H9 (cell line): ENCODE data around the gene NCOA1. TPM values are rescaled to one million over a fixed set of nuclear protein-coding genes. Genes with fewer than 3 reads are reported as not detected.

Experiments
- DNase-seq: peaks from one replicate; pipeline ENCODE4 v3.0.0-alpha.2; 2017
- H2AFZ ChIP-seq: one replicate; pipeline ENCODE4 v1.6.1; 2013; ENCODE audit warnings: mild to moderate bottlenecking, low read length, control low read depth, moderate library complexity
- H2AK5ac ChIP-seq: 2 replicates; pipeline ENCODE4 v1.6.1; 2013; ENCODE audit warnings: low read length, control low read depth, mixed read lengths; ENCODE audit not compliant: insufficient read length
- H2BK120ac ChIP-seq: one replicate; pipeline ENCODE4 v1.6.1; 2013; ENCODE audit warnings: low read depth, mild to moderate bottlenecking, low read length, control low read depth, inconsistent platforms; ENCODE audit not compliant: poor library complexity, severe bottlenecking
- H2BK12ac ChIP-seq: 2 replicates; pipeline ENCODE4 v1.6.1; 2013; ENCODE audit warnings: low read length, control low read depth, mixed read lengths, low read depth; ENCODE audit not compliant: insufficient read length
- H2BK15ac ChIP-seq: 2 replicates; pipeline ENCODE4 v1.6.1; 2013; ENCODE audit warnings: low read depth, low read length, control low read depth
- H2BK20ac ChIP-seq: one replicate; pipeline ENCODE4 v1.6.1; 2013; ENCODE audit warnings: low read depth, mild to moderate bottlenecking, low read length, control low read depth, inconsistent platforms; ENCODE audit not compliant: poor library complexity, severe bottlenecking
- H2BK5ac ChIP-seq: 2 replicates; pipeline ENCODE4 v1.6.1; 2013; ENCODE audit warnings: low read length, control low read depth, mixed read lengths; ENCODE audit not compliant: insufficient read length
- H3K14ac ChIP-seq: 2 replicates; pipeline ENCODE4 v1.6.1; 2013; ENCODE audit warnings: low read length, control low read depth; ENCODE audit not compliant: insufficient read depth
- H3K18ac ChIP-seq: 2 replicates; pipeline ENCODE4 v1.6.1; 2013; ENCODE audit warnings: low read depth, mild to moderate bottlenecking, mixed read lengths, low read length, control low read depth; ENCODE audit not compliant: insufficient read length
- H3K23ac ChIP-seq: 2 replicates; pipeline ENCODE4 v1.6.1; 2013; ENCODE audit warnings: low read length, control low read depth, mixed read lengths, low read depth; ENCODE audit not compliant: insufficient read length
- H3K23me2 ChIP-seq: 2 replicates; pipeline ENCODE4 v1.6.1; 2013; ENCODE audit warnings: low read depth, mild to moderate bottlenecking, mixed read lengths, low read length, control low read depth; ENCODE audit not compliant: insufficient read length, poor library complexity, severe bottlenecking
- H3K27ac ChIP-seq: 2 replicates; pipeline ENCODE4 v1.5.1; 2013; ENCODE audit warnings: low read length, control low read depth, mixed read lengths, low read depth; ENCODE audit not compliant: insufficient read length
- H3K27me3 ChIP-seq: 2 replicates; pipeline ENCODE4 v1.6.1; 2013; ENCODE audit warnings: low read length, control low read depth, inconsistent platforms; ENCODE audit not compliant: insufficient read depth
- H3K4ac ChIP-seq: 2 replicates; pipeline ENCODE4 v1.6.1; 2013; ENCODE audit warnings: low read depth, mild to moderate bottlenecking, control low read depth, inconsistent platforms, low read length, moderate library complexity
- H3K4me1 ChIP-seq: 2 replicates; pipeline ENCODE4 v1.6.1; 2013; ENCODE audit warnings: low read length, control low read depth, inconsistent platforms; ENCODE audit not compliant: insufficient read depth
- H3K4me2 ChIP-seq: 2 replicates; pipeline ENCODE4 v1.6.1; 2013; ENCODE audit warnings: low read length, control low read depth, mixed read lengths; ENCODE audit not compliant: insufficient read length, insufficient read depth
- H3K56ac ChIP-seq: 2 replicates; pipeline ENCODE4 v1.6.1; 2013; ENCODE audit warnings: low read depth, mild to moderate bottlenecking, mixed read lengths, low read length, control low read depth; ENCODE audit not compliant: insufficient read length
- H3K79me1 ChIP-seq: 2 replicates; pipeline ENCODE4 v1.6.1; 2013; ENCODE audit warnings: low read depth, mild to moderate bottlenecking, moderate library complexity, low read length, control low read depth, inconsistent platforms; ENCODE audit not compliant: insufficient read depth, poor library complexity, severe bottlenecking
- H3K79me2 ChIP-seq: 2 replicates; pipeline ENCODE4 v1.6.1; 2013; ENCODE audit warnings: low read length, control low read depth, inconsistent platforms; ENCODE audit not compliant: insufficient read depth
- H3K9ac ChIP-seq: 2 replicates; pipeline ENCODE4 v1.6.1; 2013; ENCODE audit warnings: low read length, control low read depth, mixed read lengths; ENCODE audit not compliant: insufficient read length; ENCODE audit errors: extremely low read depth
- H3K9me3 ChIP-seq: one replicate; pipeline ENCODE4 v1.6.1; 2013; ENCODE audit warnings: low read depth, low read length, inconsistent platforms; ENCODE audit not compliant: control insufficient read depth
- H3T11ph ChIP-seq: one replicate; pipeline ENCODE4 v1.6.1; 2013; ENCODE audit warnings: mild to moderate bottlenecking, low read length, control low read depth, inconsistent platforms
- H4K20me1 ChIP-seq: one replicate; pipeline ENCODE4 v1.6.1; 2013; ENCODE audit not compliant: control insufficient read depth, insufficient read length, insufficient read depth
- H4K5ac ChIP-seq: 2 replicates; pipeline ENCODE4 v1.6.1; 2013; ENCODE audit warnings: low read depth, mild to moderate bottlenecking, mixed read lengths, low read length, control low read depth; ENCODE audit not compliant: insufficient read length
- H4K8ac ChIP-seq: replicated peaks from 2 replicates; pipeline ENCODE4 v1.6.1; 2013; ENCODE audit warnings: low read length, control low read depth, mixed read lengths, low read depth; ENCODE audit not compliant: insufficient read length
- H4K91ac ChIP-seq: 2 replicates; pipeline ENCODE4 v1.6.1; 2013; ENCODE audit warnings: low read depth, mild to moderate bottlenecking, moderate library complexity, mixed read lengths, low read length, control low read depth; ENCODE audit not compliant: insufficient read length
- H3K27ac Mint-ChIP-seq, 3 experiments: 2 replicates in 2 of 3; 3 replicates in 1 of 3; pipeline ENCODE4 v1.8.0; 2020 to 2021; ENCODE audit warnings: mixed read lengths in 3 of 3, mild to moderate bottlenecking in 1 of 3, moderate library complexity in 1 of 3
- H3K27me3 Mint-ChIP-seq: 2 replicates; pipeline ENCODE4 v1.8.0; 2021; ENCODE audit warnings: low read depth, mild to moderate bottlenecking, moderate library complexity, mixed read lengths
- H3K36me3 Mint-ChIP-seq, 3 experiments: 2 replicates in 2 of 3; 3 replicates in 1 of 3; pipeline ENCODE4 v1.8.0; 2020 to 2021; ENCODE audit warnings: low read depth in 3 of 3, mixed read lengths in 3 of 3; ENCODE audit not compliant: insufficient read depth in 1 of 3
- H3K4me1 Mint-ChIP-seq, 2 experiments: 2 replicates each; pipeline ENCODE4 v1.8.0; 2020; ENCODE audit warnings: mixed read lengths in 2 of 2
- H3K4me3 Mint-ChIP-seq, 2 experiments: 2 replicates in 1 of 2; 3 replicates in 1 of 2; pipeline ENCODE4 v1.8.0; 2020 to 2021; ENCODE audit warnings: mild to moderate bottlenecking in 2 of 2, mixed read lengths in 2 of 2, moderate library complexity in 1 of 2
- H3K9me3 Mint-ChIP-seq, 2 experiments: 2 replicates in 1 of 2; 3 replicates in 1 of 2; pipeline ENCODE4 v1.8.0; 2020; ENCODE audit warnings: mild to moderate bottlenecking in 2 of 2, mixed read lengths in 2 of 2, moderate library complexity in 1 of 2
- WGBS: extraction: QIAGEN DNeasy Blood & Tissue Kit; methylation state at CpG from one replicate; pipeline ENCODE4 v1.1.7; 2013; ENCODE audit warnings: missing lambda C conversion rate, low lambda C conversion rate, mixed read lengths; ENCODE audit not compliant: insufficient read length; ENCODE audit errors: extremely low coverage; 5-methylcytosine and 5-hydroxymethylcytosine counted together
- total RNA-seq: library from RNA; stranded (reverse); gene quantifications from 2 replicates; pipeline ENCODE4 v1.2.1, GENCODE V29; 2021
- TF ChIP-seq, protein P1 (sequence below): fragments of 200-600 bp; sonication (generic); conservative IDR thresholded peaks from 3 replicates; pipeline ENCODE4 v1.8.0; 2021; ENCODE audit warnings: antibody characterized with exemption, mild to moderate bottlenecking

Gene NCOA1
- total RNA-seq, 1 experiment from 2014 or later = 14.8 TPM

DNA sequence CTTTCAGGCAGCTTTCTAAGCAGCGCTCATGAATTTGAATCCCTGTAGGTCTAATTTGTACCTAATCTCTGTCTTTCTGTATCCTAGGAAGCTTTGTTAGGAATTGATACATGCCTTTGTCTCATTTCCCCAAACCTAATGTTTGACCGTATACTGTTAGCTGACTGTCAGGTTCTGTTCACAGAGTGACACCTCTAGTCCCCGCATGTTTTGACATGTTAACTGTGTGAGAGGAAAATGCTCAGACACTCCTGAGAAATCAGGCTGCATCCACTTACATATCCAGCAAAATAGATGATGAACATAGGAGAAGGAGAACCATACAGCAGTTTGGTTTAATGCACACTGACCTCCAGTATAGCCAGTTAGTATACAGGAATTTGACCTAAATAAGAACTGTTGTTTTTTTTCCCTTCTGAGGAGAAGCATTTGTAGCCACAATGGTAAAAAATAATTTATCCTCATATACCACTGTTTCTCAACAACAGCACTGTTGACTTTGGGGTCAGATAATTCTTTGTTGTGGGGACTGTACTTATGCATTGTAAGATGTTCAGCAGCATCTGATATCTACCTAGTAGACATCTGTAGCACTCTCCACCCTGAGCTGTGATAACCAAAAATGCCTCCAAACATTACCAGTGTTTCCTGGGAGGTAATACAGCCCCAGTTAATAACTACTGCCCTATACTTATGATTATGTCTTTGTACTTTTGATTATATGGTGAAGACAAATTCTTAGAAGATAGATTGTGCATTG, 130.9 kb downstream of the NCOA1 start:
- no peaks in the 10 kb centered on the region for H3K36me3 Mint-ChIP-seq
- no peaks in the 10 kb centered on the region for H3K9me3 Mint-ChIP-seq
- no peak overlapping the region for H3K14ac ChIP-seq
- H3K79me2 ChIP-seq = no peaks in the 10 kb centered on the region
- H3K27me3 ChIP-seq = no peaks in the 10 kb centered on the region
- no peak overlapping the region for H3K56ac ChIP-seq
- no peak overlapping the region for H2BK20ac ChIP-seq
- DNase-seq = no peak
- no peak overlapping the region for H3K4me2 ChIP-seq
- no peaks in the 10 kb centered on the region for H3K9me3 ChIP-seq
- H4K8ac ChIP-seq = no peak overlapping the region
- no peak overlapping the region for H3K18ac ChIP-seq
- H3K79me1 ChIP-seq = no peaks in the 10 kb centered on the region
- no peak overlapping the region for H3K4ac ChIP-seq
- TF ChIP-seq, protein P1, sequence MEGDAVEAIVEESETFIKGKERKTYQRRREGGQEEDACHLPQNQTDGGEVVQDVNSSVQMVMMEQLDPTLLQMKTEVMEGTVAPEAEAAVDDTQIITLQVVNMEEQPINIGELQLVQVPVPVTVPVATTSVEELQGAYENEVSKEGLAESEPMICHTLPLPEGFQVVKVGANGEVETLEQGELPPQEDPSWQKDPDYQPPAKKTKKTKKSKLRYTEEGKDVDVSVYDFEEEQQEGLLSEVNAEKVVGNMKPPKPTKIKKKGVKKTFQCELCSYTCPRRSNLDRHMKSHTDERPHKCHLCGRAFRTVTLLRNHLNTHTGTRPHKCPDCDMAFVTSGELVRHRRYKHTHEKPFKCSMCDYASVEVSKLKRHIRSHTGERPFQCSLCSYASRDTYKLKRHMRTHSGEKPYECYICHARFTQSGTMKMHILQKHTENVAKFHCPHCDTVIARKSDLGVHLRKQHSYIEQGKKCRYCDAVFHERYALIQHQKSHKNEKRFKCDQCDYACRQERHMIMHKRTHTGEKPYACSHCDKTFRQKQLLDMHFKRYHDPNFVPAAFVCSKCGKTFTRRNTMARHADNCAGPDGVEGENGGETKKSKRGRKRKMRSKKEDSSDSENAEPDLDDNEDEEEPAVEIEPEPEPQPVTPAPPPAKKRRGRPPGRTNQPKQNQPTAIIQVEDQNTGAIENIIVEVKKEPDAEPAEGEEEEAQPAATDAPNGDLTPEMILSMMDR = no peak
- H3K27ac Mint-ChIP-seq = no peak overlapping the region
- H3K23me2 ChIP-seq = no peaks in the 10 kb centered on the region
- H3K4me3 Mint-ChIP-seq = no peak overlapping the region
- H2BK12ac ChIP-seq = no peak overlapping the region
- H4K5ac ChIP-seq = no peak overlapping the region
- H3T11ph ChIP-seq = no peak overlapping the region
- H3K27me3 Mint-ChIP-seq = no peaks in the 10 kb centered on the region
- H3K4me1 ChIP-seq = no peaks in the 10 kb centered on the region; the same call in 1 of the 2 replicates
- no peak overlapping the region for H4K91ac ChIP-seq
- H4K20me1 ChIP-seq = no peaks in the 10 kb centered on the region
- H3K9ac ChIP-seq = no peak overlapping the region
- WGBS = no CpG with 5 or more reads among the region's 3 CpGs
- no peak overlapping the region for H3K27ac ChIP-seq
- H2BK120ac ChIP-seq = no peak overlapping the region
- H3K23ac ChIP-seq = no peak overlapping the region
- no peak overlapping the region for H2AK5ac ChIP-seq
- H2AFZ ChIP-seq = no peak overlapping the region
- no peak overlapping the region for H2BK5ac ChIP-seq
- H3K4me1 Mint-ChIP-seq = peaks cover 5 to 6% of the 10 kb centered on the region in 2 experiments
- no peak overlapping the region for H2BK15ac ChIP-seq
